GM12878 (cell line): ENCODE results near the gene BDNF. TPM values are rescaled to one million over a fixed set of nuclear protein-coding genes. Genes with fewer than 3 reads are reported as not detected.

Experiments
- ATAC-seq: fragments of 200-7000 bp; cut with Tn5 transposase; 3 replicates; pipeline ENCODE4 v1.9.1; 2020; ENCODE audit warnings: mild to moderate bottlenecking, moderate library complexity
- BruUV-seq: library from RNA; stranded (reverse); fragments of 400-500 nt; replicated peaks from 2 replicates; lab custom pipeline; 2021; lab: Mats Ljungman, UMichigan
- CTCF ChIA-PET: fragments of 300-600 bp; sonication (Branson Sonifier 250); formaldehyde crosslinking; extraction: SDS; loops from one replicate; lab custom pipeline; 2021; ENCODE audit warnings: inconsistent platforms; lab: Yijun Ruan, JAX
- POLR2A ChIA-PET: fragments of 350-600 bp; formaldehyde crosslinking; extraction: SDS; loops from one replicate; lab custom pipeline; 2021; ENCODE audit warnings: inconsistent platforms; lab: Charles Lee
- RAD21 ChIA-PET: fragments of 300-600 bp; sonication (Branson Sonifier 250); formaldehyde crosslinking; loops from one replicate; lab custom pipeline; 2023; ENCODE audit warnings: antibody characterized with exemption; ENCODE audit not compliant: unreplicated experiment; lab: Charles Lee
- SMC1A ChIA-PET: fragments of 300-600 bp; sonication (Branson Sonifier 250); formaldehyde crosslinking; loops from one replicate; lab custom pipeline; 2023; ENCODE audit not compliant: unreplicated experiment, uncharacterized antibody; lab: Charles Lee
- DNase-seq: peaks from one replicate; pipeline ENCODE4 v3.0.0-alpha.2; 2011; ENCODE audit warnings: low read depth, low spot score
- FAIRE-seq: peaks from 3 replicates; lab custom pipeline; 2011; peaks lifted over from hg19 to GRCh38; lab: Jason Lieb, UNC
- H2AFZ ChIP-seq: 2 replicates; pipeline ENCODE4 v1.6.0; 2011; ENCODE audit warnings: low read depth, low read length, control low read depth; ENCODE audit not compliant: control insufficient read depth
- H3K27ac ChIP-seq: 2 replicates; pipeline ENCODE4 v1.5.1; 2011; ENCODE audit warnings: control low read depth; ENCODE audit not compliant: control insufficient read depth, insufficient read depth
- H3K27me3 ChIP-seq, 2 experiments: replicated peaks in 1 of 2; 2 replicates each; pipeline versions ENCODE4 v1.6.0 to v1.6.1; 2011; ENCODE audit warnings: low read length in 1 of 2; ENCODE audit not compliant: control insufficient read depth in 2 of 2, insufficient read depth in 2 of 2
- H3K36me3 ChIP-seq, 2 experiments: 2 replicates each; pipeline ENCODE4 v1.5.1; 2011; ENCODE audit warnings: low read length in 1 of 2; ENCODE audit not compliant: control insufficient read depth in 2 of 2, insufficient read depth in 2 of 2
- H3K4me1 ChIP-seq: 2 replicates; pipeline ENCODE4 v1.6.1; 2011; ENCODE audit warnings: mild to moderate bottlenecking, low read length, moderate library complexity, mixed read lengths; ENCODE audit not compliant: control insufficient read depth, insufficient read depth
- H3K4me2 ChIP-seq: 2 replicates; pipeline ENCODE4 v1.6.0; 2011; ENCODE audit warnings: control low read depth; ENCODE audit not compliant: control insufficient read depth, insufficient read depth
- H3K4me3 ChIP-seq: fragments of 200-600 bp; sonication (generic); 2 replicates; pipeline ENCODE4 v1.5.1; 2016
- H3K79me2 ChIP-seq: 2 replicates; pipeline ENCODE4 v1.6.0; 2011; ENCODE audit warnings: low read length; ENCODE audit not compliant: control insufficient read depth, insufficient read depth
- H3K9ac ChIP-seq: 2 replicates; pipeline ENCODE4 v1.8.0; 2011; ENCODE audit warnings: low read length, control low read depth, mixed read lengths; ENCODE audit not compliant: control insufficient read depth, insufficient read depth
- H3K9me3 ChIP-seq: replicated peaks from 3 replicates; pipeline ENCODE4 v1.5.1; 2011; ENCODE audit warnings: mild to moderate bottlenecking, low read length; ENCODE audit not compliant: control insufficient read depth, insufficient read depth
- H4K20me1 ChIP-seq: 2 replicates; pipeline ENCODE4 v1.6.0; 2011; ENCODE audit not compliant: control insufficient read depth, insufficient read depth
- CTCF ChIP-seq, 3 experiments: IDR thresholded peaks in 2 of 3; conservative IDR thresholded peaks in 1 of 3; 2 replicates each; pipeline ENCODE4 v1.5.1; 2011; ENCODE audit warnings: low read depth in 3 of 3, low read length in 3 of 3, mild to moderate bottlenecking in 3 of 3, control low read depth in 2 of 3, moderate library complexity in 2 of 3, inconsistent platforms in 1 of 3, mixed read lengths in 1 of 3; ENCODE audit not compliant: control insufficient read depth in 2 of 3, insufficient read depth in 1 of 3; ENCODE audit errors: extremely low read depth in 1 of 3
- NFYA ChIP-seq: IDR thresholded peaks from 2 replicates; pipeline ENCODE4 v1.6.1; 2011; ENCODE audit warnings: low read depth, mild to moderate bottlenecking, low read length, improper control_type of control experiment, borderline replicate concordance
- RAD21 ChIP-seq: IDR thresholded peaks from 2 replicates; pipeline ENCODE4 v1.6.1; 2011; ENCODE audit warnings: mild to moderate bottlenecking, low read depth, low read length, moderate library complexity; ENCODE audit not compliant: insufficient read depth
- RAD51 ChIP-seq: fragments of 450-650 bp; IDR thresholded peaks from 2 replicates; pipeline ENCODE4 v1.6.1; 2016; ENCODE audit warnings: moderate library complexity, mild to moderate bottlenecking, inconsistent platforms
- YBX1 ChIP-seq: fragments of 450-650 bp; IDR thresholded peaks from 2 replicates; pipeline ENCODE4 v1.6.1; 2016; ENCODE audit warnings: antibody characterized with exemption
- ZNF217 ChIP-seq: fragments of 450-650 bp; IDR thresholded peaks from 2 replicates; pipeline ENCODE4 v1.6.1; 2017; ENCODE audit warnings: antibody characterized with exemption, mild to moderate bottlenecking
- ZNF384 ChIP-seq: IDR thresholded peaks from 2 replicates; pipeline ENCODE4 v1.6.1; 2012; ENCODE audit warnings: low read depth, mild to moderate bottlenecking, low read length, improper control_type of control experiment, borderline replicate concordance
- WGBS: methylation state at CpG from one replicate; pipeline ENCODE4 v1.1.6; 2016; ENCODE audit warnings: low lambda C conversion rate; ENCODE audit not compliant: insufficient replicate concordance, insufficient coverage; ENCODE audit errors: missing lambda C conversion rate; 5-methylcytosine and 5-hydroxymethylcytosine counted together
- in situ Hi-C: fragments of 300-500 bp; cut with MboI; formaldehyde crosslinking; loops from 9 replicates; pipeline ENCODE4 v1.14.3; 2018; ENCODE audit warnings: mixed read lengths
- intact Hi-C: fragments of 100-400 bp; cut with micrococcal nuclease; formaldehyde crosslinking; loops from one replicate; pipeline ENCODE4 v1.14.2; 2022; ENCODE audit not compliant: unreplicated experiment
- polyA plus RNA-seq, 11 experiments: library from polyadenylated mRNA; depleted of rRNA in 4 of 11; unstranded in 6 of 11; stranded (reverse) in 5 of 11; fragments of >200 nt; fragmentation: Nextera tagmentation in 4 of 11; fragmentation: Illumina TruSeq in 1 of 11; extraction: Ambion mirVana in 4 of 11; extraction: Trizol in 1 of 11; gene quantifications; 1 replicate in 1 of 11; 2 replicates in 10 of 11; pipeline versions ENCODE4 v1.2.1 to v1.2.3, GENCODE V29; 2011 to 2016; ENCODE audit warnings: inconsistent platforms in 2 of 11, missing spikeins in 2 of 11, low read depth in 1 of 11
- total RNA-seq, 4 experiments: library from RNA; depleted of rRNA in 3 of 4; stranded (reverse); fragments of >200 nt in 3 of 4; fragmentation: Illumina TruSeq in 1 of 4; extraction: Trizol in 1 of 4; gene quantifications; 2 replicates each; pipeline versions ENCODE4 v1.2.1 to v1.2.3, GENCODE V29; 2013 to 2021

Gene BDNF
- total and polyA plus RNA-seq, 10 of the 15 experiments (the other 5 are each of a cell fraction or from before 2014, with no cell fraction given), result 0.02 to 0.24 (median 0.06) TPM; not detected in 2

DNA sequence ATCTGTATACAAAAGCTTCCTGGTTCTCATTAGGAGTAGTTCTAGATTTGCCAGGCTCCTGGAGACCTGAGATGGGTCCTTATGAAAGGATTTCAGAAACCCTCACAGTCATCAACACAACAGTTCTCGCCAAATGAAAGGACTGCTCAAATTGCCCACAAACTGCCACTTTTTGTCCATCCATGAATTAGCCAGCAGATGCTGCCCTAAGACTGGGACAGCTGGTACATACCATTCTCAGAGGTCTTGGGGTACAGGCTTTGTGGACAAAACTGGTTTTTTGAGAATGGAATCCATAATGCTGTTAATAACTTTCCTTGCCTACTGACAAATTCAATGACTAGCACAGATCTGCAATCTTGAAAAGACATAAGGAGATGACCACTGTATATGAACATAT, 23.4 kb upstream of the BDNF start:
- RAD21 ChIA-PET, result interaction anchor here (1.1 kb wide), 1 partner anchor 806 kb away, joined by 3 read pairs; no protein-coding TSS in a partner anchor
- CTCF ChIA-PET, result no interaction called here
- intact Hi-C loops, result loop anchor here (5.0 kb wide), 1 partner anchor 114 kb away; no protein-coding TSS in a partner anchor
- no peak overlapping the region for H3K27ac ChIP-seq
- no peak overlapping the region for H3K4me2 ChIP-seq
- no peak overlapping the region for H3K4me3 ChIP-seq
- POLR2A ChIA-PET, result no interaction called here
- no peak overlapping the region for H2AFZ ChIP-seq
- H3K27me3 ChIP-seq, result peaks cover 7 to 8% of the 10 kb centered on the region in 2 experiments; a peak in 3 of 4 replicates
- 15% methylated on average over 1 of the region's 1 CpG for WGBS
- H3K9me3 ChIP-seq, result no peaks in the 10 kb centered on the region; the same call in 2 of the 3 replicates
- in situ Hi-C loops, result no loop called here
- H3K9ac ChIP-seq, result no peak overlapping the region
- SMC1A ChIA-PET, result no interaction called here
- no peak for TF ChIP-seq YBX1
- peak; percentile 35; the same call in 1 of the 2 replicates for TF ChIP-seq RAD21
- no peak for DNase-seq
- no peaks in the 10 kb centered on the region for H3K79me2 ChIP-seq
- H3K4me1 ChIP-seq, result no peaks in the 10 kb centered on the region
- no TSS peak for BruUV-seq
- no peaks in the 10 kb centered on the region for H4K20me1 ChIP-seq
- no peak for ATAC-seq
- FAIRE-seq, result no peak
- no peaks in the 10 kb centered on the region for H3K36me3 ChIP-seq

- Histone ChIP-seq H3K4me3 (no peak overlapping the region), H3K79me2 (no peaks in the 10 kb centered on the region), H3K4me2 (no peak overlapping the region), H3K4me1 (no peaks in the 10 kb centered on the region), H3K36me3 (no peaks in the 10 kb centered on the region), H2AFZ (no peak overlapping the region), H3K9ac (no peak overlapping the region), H3K27me3 (peaks cover 8% of the 10 kb centered on the region in 2 experiments), H3K9me3 (no peaks in the 10 kb centered on the region; the same call in 2 of the 3 replicates), H4K20me1 (no peaks in the 10 kb centered on the region), H3K27ac (no peak overlapping the region)
- BruUV-seq, result no TSS peak
- no peak for FAIRE-seq
- RAD21 ChIA-PET, result no interaction called here
- SMC1A ChIA-PET, result no interaction called here
- POLR2A ChIA-PET, result no interaction called here
- TF ChIP-seq CTCF (IDR thresholded peaks at IDR 0.05 in 2 of 3, conservative IDR thresholded peaks at IDR 0.05 in 1 of 3; ENCODE audit: control insufficient read depth in 2 of 3, extremely low read depth in 1 of 3, insufficient read depth in 1 of 3, low read depth in 3 of 3, low read length in 3 of 3) (peak in 1 of 3 experiments; percentile 7; a peak in 1 of 6 replicates), ZNF384 (no peak), RAD51 (no peak), NFYA (no peak), ZNF217 (no peak)
- intact Hi-C loops, result loop anchor here (5.0 kb wide), 1 partner anchor 114 kb away; no protein-coding TSS in a partner anchor
- in situ Hi-C loops, result no loop called here
- ATAC-seq, result peak; percentile 74
- DNase-seq, result no peak
- 11% methylated on average over 18 of the region's 18 CpGs for WGBS
- CTCF ChIA-PET, result no interaction called here
Measured at GRCh38 chr11:27722953-27723344, 22.7 kb upstream of the BDNF start.
